Measurements from ENCODE around the gene LRRC75B.
A peak's percentile ranks its signal among the peaks of the same experiment; 100 is the strongest.

GRCh38 chr22:24565077-24565476, 27.8 kb downstream of the LRRC75B start:
- no peak for TF ChIP-seq ZMAT3 (CRISPR knock-in tag; conservative IDR thresholded peaks at IDR 0.05)
- no peak for TF ChIP-seq ELF1 (CRISPR knock-in tag; IDR thresholded peaks at IDR 0.05)
- no peak for TF ChIP-seq CTCF (CRISPR knock-in tag; IDR thresholded peaks at IDR 0.05)
- no peak for TF ChIP-seq ELF4 (CRISPR knock-in tag; IDR thresholded peaks at IDR 0.05; ENCODE audit: borderline replicate concordance)
- no peak for TF ChIP-seq HOXA5 (CRISPR knock-in tag; IDR thresholded peaks at IDR 0.05)
- TF ChIP-seq ZNF549 (CRISPR knock-in tag; IDR thresholded peaks at IDR 0.05): no peak
- no peak for TF ChIP-seq GABPB1 (CRISPR knock-in tag; IDR thresholded peaks at IDR 0.05)
- no peak for TF ChIP-seq CEBPB (IDR thresholded peaks at IDR 0.05; ENCODE audit: borderline replicate concordance, low read depth, low read length)
- peak; percentile 47; the same call in 1 of the 2 replicates for TF ChIP-seq BCL6 (CRISPR knock-in tag; IDR thresholded peaks at IDR 0.05)
- TF ChIP-seq YY1 (IDR thresholded peaks at IDR 0.05; ENCODE audit: insufficient read depth, insufficient replicate concordance, low read depth, low read length): no peak
- TF ChIP-seq REST (IDR thresholded peaks at IDR 0.05; ENCODE audit: borderline replicate concordance in 1 of 2, low read depth in 1 of 2, low read length in 2 of 2): no peak
- no peak for TF ChIP-seq ZNF24 (IDR thresholded peaks at IDR 0.05)
- no peak for TF ChIP-seq ZNF329 (CRISPR knock-in tag; IDR thresholded peaks at IDR 0.05; ENCODE audit: low read depth)

Data from HepG2 (cell line).